Stimulated activated CD8-positive, alpha-beta memory T cell treated with anti-CD3 and anti-CD28 coated beads, Interleukin-7, amount 100 ng/mL, for 24 hours (primary cell): ENCODE measurements around the gene HIPK4.
"Not testable (repeated sequence)": the region's sequence is repeated elsewhere in the genome, so short reads cannot be mapped to it uniquely, and the experiment has no call there.

Experiments
- DNase-seq: peaks from one replicate; pipeline ENCODE4 v3.0.0-alpha.2; 2020; ENCODE audit warnings: low read depth

Gene HIPK4

GRCh38 chr19:40392894-40393517 lies 3.0 kb upstream of the HIPK4 start:
- DNase-seq: no peak

DNA sequence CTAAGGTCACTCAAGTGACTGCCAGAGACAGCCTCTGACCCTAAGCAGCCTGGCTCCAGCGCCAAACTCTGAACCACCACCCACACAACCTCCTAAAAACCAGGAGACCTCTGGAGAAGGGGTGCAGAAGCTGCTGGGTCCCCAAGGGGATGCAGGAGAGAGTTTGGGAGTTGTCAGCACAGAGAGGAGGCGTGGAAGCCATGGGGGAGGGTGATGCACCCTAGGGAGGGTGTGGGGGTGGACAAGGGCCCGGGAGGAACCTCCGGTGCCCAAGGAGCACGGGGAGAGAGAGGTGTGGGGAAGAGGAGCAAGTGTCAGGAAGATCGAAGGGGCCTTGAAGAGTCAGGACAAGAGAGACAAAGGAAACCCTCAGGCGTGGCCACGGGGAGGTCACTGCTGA lies 2.1 kb upstream of the HIPK4 start:
- no peak for DNase-seq

DNA sequence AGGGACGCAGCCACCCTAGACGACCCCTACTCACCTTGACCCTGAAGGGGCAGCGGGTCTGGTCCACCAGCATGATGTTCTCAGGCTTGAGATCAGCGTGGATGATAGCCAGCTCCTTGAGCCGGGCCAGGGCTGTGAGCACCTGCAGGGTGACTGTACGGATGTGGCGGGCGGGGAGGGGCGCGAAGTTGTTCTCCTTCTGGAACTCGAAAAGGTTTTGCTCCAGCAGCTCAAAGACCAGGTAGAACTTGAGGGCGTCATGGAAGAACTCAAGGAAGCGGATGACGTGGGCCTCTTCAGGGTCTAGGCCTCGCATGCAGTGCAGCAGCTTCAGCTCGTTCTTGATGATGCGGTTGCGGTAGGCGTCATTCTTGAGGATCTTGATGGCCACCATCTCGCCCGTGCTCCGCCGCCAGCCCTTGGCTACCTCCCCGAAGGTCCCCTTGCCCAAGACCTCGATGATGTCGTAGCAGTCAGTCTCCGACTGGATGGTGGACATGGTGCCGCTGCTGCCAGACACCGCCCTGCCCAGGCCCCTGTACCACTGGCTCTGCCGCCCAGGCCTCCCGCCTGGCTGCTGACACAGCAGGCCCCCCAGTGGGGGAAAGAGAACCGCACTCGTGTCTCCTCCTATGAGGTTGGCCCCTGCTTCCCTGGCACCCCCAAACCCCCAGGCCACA lies 437 bp downstream of the HIPK4 start:
- no peak for DNase-seq

DNA sequence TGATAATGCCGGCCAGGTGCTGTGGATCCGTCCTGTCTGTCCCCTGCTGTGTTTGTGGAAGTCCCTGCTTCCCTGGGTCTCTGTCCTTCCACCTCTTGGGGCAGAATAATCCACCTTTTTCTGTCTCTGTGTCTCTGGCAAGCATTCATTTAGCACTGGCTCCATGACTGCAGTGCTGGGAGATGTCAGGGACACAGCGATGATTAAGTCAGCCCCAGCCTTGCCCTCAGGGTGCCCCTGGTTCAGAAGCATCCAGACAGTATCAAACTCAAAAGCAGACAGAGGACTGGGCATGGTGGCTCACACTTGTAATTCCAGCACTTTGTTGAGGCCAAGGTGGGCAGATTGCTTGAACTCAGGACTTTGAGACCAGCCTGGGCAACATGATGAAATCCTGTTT lies 1.5 kb downstream of the HIPK4 start:
- DNase-seq: no peak

DNA sequence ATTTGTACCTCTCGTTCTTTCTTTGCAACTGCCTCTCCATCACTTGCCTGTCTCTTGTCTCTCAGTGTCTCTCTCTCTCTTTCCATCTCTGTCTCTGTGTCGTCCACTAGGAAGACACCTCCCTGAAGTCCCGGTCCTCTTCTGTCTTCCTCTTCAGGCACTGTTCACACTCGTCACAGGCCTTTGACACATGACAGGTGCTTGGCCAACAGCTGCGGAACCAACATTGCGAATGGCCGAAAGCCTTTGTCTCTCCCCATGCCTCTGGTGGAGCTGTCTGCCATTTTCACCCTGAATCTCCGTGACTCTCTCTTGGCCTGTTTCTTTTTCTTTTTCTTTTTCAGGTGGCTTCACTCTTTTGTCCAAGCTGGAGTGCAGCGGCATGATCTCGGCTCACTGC lies 2.8 kb downstream of the HIPK4 start:
- DNase-seq: no peak

DNA sequence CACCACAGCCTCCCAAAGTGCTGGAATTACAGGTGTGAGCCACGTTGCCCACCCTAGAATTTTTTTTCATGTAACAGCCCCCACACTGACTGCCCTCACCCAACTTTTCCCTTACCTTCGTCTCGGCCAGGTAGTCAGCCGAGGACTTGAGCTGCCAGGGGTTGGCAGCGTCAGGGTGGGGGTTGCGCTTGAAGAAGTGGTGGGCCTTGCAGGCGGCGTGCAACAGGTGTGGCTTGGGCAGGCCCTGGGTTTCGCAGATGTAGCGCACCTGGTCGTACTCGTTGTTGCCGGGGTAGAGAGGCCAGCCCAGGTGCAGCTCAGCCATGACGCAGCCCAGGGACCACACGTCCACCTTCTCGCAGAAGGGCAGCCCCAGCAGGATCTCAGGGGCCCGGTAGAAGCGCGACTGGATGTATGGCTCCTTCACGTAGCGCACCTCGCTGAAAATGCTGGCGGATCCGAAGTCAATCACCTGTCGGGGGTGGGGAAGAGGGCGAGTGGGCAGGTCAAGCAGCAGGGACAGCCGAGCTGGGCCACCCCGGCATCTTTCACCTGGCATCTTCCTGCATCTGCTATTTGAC lies 6.2 kb downstream of the HIPK4 start:
- DNase-seq: no peak

GRCh38 chr19:40381321-40381720 lies 8.7 kb downstream of the HIPK4 start:
- DNase-seq: no peak

- no peak for DNase-seq
Measured at GRCh38 chr19:40380199-40381037, 9.6 kb downstream of the HIPK4 start.

DNA sequence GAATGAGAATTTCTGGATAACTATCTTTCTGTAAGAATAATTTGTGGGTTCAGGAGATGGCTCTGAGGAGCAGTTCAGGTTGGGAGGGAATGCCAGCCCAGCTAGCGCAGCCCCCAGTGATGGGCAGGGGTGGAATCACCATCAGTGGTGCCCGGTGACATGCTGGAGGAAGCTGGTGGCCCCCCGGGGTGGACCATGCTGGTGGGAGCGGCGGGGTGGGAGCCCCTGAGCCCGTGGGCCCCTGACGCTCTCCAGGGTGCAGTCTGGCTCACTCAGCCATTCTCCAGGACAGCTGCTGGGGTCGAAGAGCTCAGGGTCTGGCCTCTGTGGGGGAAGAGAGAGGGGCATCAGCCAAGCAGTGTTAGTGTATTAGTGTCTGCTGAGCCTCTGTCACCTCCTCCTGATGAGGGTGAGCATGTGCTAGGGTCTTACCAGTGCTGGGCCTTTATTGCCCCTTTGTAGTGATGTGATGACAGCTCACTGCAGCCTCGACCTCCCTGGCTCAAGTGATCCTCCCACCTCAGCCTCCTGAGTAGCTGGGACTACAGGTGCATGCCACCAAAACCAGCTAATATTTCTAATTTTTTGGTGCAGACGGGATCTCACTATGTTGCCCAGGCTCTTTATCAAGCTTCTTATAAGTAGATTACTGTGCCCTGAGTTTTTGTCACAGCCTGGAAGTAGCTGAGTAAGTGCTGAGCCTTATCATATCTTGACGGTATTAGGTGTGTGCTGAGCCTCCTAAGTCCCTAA lies 10.4 kb downstream of the HIPK4 start:
- no peak for DNase-seq

DNA sequence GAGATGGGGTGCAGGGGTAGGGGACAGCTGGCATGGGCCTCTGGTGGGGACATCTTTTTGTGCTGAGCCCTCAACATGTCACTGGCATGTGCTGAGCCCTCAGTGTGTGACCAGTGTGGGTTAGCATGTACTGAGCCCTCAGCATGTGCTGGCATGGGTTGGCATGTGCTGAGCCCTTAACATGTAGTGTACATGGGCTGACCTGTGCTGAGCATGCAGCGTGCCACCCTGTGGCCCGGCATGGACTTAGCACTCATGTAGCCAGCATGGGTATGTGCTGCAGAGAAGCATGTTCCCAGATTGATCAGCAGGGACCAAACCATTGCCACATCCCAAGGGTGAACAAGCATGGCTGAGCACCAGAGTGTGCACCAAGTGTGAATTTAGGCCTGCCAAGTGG lies 11.5 kb downstream of the HIPK4 start:
- no peak for DNase-seq

GRCh38 chr19:40377876-40378385 lies 12.1 kb downstream of the HIPK4 start:
- no peak for DNase-seq

- DNase-seq: no peak
Measured at GRCh38 chr19:40376286-40376862, 13.6 kb downstream of the HIPK4 start.

DNA sequence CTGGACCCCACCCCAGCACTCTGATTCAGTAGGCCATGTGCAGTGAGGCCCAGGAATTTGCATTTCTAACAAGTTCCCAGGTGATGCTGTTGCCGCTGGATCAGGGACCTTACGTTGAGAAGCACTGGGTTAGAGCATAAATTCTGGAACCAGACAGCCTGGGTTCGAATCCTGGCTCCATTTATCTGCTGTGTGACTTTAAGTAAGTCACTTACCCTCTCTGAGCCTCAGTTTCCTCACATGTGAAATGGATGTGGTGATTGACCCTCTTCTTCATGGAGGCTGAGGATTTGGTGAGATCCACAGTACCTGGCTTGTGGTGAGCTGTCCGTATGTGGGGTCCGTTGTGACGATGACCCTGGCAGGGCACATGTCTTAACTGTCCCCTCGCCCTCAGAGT lies 15.9 kb downstream of the HIPK4 start:
- DNase-seq: no peak

DNA sequence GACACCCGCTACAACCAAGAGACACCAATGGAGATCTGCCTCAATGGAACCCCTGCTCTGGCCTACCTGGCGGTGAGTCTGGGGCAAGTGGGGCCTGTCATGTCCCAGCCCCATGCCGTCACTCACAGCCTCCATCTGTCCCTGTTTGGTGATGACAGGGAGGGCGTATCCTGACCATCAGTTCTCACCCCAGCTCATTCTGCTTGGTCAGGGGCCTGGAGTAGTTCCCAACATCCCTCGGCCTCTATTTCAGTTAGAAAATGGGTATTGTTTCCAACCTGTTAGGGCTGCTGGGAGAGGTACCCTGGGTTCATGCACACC lies 18.2 kb downstream of the HIPK4 start:
- DNase-seq: no peak

- DNase-seq: no peak
Measured at GRCh38 chr19:40370997-40371801, 18.8 kb downstream of the HIPK4 start.

DNA sequence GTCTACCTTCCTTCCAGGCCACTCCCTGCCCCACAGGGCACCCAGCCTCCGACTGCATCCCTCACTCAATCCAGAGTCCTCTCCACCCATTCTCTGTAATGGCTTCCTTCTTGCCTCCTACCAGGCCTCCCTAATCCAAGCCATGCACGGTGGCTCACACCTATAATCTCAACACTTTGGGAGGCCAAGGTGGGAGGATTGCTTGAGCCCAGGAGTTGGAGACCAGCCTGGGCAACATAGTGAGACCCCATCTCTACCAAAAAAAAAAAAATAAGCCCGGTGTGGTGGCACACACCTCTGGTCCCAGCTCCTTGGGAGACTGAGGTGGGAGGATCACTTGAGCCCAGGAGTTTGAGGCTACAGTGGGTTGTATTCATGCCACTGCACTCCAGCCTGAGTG lies 19.7 kb downstream of the HIPK4 start:
- DNase-seq: not testable (repeated sequence)

GRCh38 chr19:40369797-40370196 lies 20.2 kb downstream of the HIPK4 start:
- no peak for DNase-seq

DNA sequence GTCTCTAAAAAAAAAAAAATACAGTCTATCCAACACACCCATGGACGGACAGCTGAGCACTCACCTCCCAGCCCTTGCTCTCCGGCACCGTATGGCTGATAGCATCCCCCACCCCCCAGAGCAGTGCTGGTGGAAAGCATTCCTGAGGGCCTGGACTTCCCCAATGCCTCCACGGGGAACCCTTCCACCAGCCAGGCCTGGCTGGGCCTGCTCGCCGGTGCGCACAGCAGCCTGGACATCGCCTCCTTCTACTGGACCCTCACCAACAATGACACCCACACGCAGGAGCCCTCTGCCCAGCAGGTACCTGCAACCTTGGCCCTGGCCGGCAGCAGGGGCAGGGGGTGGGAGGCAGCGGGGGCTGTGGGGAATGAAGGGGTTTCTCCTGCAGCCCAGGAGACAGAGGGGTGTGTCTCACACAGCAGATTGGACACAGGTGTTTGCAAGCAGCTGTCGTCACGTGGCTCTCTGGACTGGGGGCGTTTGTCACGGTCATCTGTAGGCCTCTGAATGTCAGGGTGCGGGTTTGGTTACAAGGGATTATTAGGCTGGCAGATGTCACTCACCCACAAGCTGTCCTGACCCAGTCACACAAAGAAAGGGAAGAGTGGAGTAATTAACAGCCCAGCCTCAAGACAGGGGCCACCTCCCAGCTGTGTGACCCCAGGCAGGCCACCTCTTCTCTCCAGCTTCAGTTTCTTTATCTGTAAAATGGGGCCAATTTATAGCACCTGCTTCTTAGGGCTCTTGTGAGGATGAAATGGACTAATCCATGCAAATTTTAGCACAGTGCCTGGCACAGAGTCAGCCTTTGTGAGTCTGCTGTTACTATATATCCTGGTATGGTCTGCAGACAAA lies 22.2 kb downstream of the HIPK4 start:
- no peak for DNase-seq

- no peak for DNase-seq
Measured at GRCh38 chr19:40366697-40367561, 23.1 kb downstream of the HIPK4 start.
